GM19043 (cell line): ENCODE data around the gene PTPRT.

ENCODE experiments used
- ATAC-seq: cut with Tn5 transposase; IDR thresholded peaks from one replicate; pipeline ENCODE4 v1.9.1; 2021; ENCODE audit warnings: low read depth; ENCODE audit not compliant: unreplicated experiment

Gene PTPRT

GRCh38 chr20:42366626-42367025 lies 823.1 kb downstream of the PTPRT start:
- no peak for ATAC-seq

DNA sequence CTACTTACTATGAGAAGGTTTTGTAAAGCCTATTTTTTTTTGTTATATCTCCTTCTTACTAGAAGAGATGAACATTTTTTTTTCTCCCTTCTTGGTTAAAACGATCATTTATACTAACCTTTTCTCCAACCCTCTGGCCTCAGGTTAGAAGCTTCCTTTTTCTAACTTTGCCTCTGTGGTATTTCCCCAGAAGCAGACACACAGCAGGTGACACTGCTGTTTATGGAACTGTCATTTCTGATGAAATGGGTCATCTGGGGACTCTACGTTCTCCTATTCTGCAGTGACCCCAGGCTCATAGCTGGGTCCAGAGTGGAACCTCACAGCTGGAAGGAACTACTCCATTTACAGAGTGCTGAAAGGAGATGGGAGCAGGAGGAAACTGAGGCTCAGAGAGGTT lies 825.3 kb downstream of the PTPRT start:
- no peak for ATAC-seq

DNA sequence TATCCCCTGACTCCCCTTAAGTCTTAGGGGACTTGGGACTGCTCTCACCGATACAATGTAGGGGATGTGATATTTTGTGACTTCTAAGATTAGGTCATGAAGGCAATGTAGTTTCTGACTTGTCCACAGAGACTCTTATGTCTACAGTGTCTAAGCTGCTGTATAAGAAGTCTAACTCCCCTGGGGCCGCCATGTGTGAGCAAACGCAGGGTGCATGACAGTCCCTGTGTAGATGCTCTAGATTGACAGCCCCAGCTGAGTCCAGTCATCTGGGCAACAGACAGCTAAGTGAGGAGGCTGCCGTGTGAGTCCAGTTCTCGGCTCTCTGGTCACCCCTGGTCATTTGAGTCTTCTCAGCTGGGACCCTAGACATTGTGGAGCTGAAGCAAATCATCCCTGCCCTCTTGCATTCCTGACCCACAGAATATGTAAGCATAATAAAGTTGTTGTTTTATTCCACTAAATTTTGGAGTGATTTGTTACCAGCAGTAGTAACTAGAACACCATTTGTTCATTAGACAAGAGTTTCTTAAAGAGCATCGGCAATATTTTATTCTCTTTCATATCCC lies 828.2 kb downstream of the PTPRT start:
- no peak for ATAC-seq

- no peak for ATAC-seq
These were observed 829.1 kb downstream of the PTPRT start for GRCh38 chr20:42360621-42361020.

GRCh38 chr20:42359617-42360016 lies 830.1 kb downstream of the PTPRT start:
- ATAC-seq, result no peak

DNA sequence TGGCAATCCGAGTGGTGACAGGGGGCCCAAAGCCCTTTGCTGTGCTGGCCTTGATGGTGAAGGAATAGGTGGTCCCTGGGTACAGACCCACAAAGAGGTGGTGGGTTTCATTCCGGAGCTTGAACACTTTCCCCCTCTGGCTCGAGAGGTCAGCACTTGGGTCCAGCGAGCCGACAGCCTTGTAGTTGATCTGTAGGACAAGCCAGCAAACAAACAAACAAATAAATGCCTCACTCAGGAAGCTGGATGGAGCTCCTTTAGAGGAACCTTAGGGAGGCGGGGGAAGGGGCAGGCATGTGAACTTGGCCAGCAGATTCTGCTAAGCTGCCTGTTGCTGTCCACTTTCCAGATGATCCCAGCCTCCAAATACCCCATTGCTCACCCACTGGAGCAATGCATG lies 837.6 kb downstream of the PTPRT start:
- no peak for ATAC-seq

DNA sequence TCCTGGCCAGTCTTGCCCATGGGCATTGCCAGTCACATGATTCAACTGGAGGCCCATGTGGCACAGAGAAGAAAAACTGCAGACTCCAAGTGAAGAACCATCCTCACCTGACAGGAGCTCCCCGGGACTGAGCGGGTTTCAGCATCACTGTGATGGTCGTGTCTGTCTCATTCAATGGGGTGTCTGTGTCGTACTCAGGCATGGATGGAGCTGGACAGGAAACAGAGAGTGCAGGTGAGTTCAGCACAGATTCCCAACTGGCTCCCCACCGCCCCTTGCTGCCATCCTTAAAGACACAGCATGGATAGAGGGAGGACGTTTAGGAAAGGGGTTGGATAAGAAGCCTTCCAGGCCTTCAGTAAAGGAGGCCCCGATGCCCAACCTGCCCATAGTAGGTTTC lies 839.2 kb downstream of the PTPRT start:
- ATAC-seq, result no peak

- ATAC-seq, result no peak
These were observed 843.2 kb downstream of the PTPRT start for GRCh38 chr20:42346189-42347170.

DNA sequence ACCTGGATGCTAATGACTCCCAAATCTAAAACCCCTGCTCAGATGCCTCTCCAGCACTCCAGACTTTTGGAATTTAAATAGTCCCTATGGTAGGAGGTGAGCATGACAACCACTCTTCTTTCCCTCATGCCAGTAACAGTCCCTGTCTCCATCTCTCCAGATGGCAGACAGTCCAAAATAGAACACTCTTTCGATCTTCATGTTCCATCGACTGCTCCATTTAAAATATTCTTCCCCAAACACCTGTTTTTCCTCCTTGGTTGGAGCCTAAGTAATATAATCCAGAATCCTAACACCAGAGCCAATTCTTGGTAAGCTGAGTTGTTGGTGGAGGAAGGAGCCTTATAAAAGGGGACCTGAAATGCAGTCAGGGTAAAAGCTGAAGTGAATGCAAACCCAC lies 848.1 kb downstream of the PTPRT start:
- no peak for ATAC-seq

DNA sequence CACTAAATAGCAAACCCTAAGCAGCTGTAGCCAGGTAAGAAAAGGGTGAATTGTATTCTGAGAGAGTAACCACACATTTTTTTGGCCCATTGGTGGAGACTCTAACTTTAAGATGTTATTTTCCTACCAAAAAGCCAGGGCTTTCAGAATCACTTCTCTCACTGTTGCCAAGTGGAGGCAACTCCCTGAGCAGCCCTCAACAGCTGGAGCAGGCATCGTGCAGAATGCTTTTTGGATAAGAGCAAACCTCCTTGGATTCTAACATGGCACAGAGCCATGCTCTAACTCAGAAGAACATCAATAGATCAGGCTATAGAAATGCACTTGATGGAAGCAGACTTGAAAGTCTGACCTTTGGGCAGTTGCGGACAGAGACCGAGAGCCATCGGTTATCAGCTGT lies 849.3 kb downstream of the PTPRT start:
- no peak for ATAC-seq

DNA sequence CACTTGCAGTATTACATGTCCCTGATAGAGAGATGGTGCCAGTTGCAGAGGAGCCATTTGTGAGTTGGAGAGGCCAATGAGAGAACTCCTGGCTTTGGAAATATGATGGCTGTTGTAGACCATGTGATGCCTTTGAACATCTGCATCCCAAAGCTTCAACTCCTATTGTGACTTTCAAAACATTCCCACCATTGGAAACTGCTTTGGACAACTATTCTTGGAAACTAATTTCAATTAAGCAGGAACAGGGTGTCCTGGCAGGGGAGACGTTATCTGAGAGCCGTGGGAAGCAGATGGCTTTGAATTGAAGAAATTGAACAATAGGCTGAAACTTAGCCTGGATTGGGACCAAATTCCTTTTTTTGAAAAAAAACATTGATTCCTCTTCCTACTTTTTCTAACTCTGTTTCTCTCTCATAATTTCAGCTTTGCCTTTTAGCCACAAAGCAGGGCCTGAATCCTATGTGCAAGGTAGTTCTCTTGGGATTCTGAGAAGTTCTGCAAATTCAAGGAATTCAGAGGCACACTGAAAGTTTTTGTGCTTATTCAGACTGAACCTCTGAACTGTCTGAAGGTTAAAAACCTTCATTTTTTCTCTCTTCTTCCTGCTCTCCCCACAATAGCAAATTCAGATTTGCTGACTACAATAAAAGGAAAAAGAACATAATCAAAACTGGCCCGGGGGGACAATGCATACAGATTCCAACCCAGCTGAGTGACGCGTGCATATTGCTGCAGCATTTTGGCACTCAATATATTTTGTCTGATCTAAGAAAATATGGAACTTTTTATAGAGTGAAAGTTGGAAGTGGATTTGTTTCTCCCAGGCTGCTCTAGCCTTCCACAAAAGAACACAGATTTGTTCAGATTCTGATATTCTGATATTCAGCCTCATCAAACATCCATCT lies 851.2 kb downstream of the PTPRT start:
- ATAC-seq, result no peak

GRCh38 chr20:42336576-42336975 lies 853.1 kb downstream of the PTPRT start:
- no peak for ATAC-seq

DNA sequence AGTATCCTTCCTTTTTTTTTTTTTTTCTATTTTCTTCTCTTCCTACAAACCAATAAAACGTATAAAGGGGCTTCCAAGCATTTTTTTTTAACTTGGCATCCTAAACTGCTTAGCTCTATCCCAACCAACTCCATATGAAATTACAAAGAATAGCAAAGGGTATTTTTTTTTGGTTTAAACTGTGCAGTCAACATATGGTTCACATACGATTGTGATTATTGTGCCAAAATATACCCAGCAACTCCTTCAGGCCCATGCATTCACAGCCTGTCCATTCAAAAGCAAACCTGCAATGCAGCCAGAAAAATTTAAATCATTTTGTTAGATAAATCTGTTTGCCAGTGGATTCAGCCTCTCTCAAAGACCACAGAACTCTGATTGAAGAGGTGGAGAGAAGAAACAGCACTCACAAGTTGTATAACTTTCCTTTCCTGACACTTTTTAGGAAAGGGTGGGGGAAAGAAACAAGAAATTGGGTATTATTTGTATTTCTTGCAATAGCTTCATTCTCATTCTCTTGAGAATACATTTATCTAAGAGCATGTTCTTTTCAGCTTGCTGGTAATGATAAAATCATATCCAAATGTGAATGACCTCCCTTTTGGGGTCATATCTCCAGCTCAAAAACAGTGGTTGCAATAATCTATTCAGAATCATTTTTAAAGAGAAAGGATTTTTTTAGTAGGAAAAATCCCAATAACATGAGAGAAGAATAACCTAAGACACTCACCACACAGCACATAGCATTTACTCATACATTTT lies 870.3 kb downstream of the PTPRT start:
- no peak for ATAC-seq

- no peak for ATAC-seq
These were observed 876.0 kb downstream of the PTPRT start for GRCh38 chr20:42313704-42314103.

DNA sequence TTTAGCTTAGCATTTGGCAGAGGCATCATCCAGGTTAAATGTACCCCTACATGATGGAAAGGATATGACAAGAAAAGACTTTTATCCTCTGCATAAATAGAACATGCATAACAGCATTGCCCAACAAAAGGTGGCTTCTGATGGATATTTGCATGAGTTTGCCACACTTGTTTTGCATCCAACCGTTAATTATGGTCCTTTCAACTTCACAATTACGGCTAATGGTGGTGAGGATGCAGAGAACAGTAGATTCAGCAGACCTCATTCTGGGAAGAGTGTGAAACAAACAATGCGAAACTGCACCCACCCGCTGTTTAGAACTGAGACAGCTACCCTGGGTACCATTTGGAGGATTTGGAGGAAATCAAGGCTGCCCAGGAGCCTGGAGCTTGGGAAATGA lies 880.7 kb downstream of the PTPRT start:
- ATAC-seq, result no peak

GRCh38 chr20:42308171-42308570 lies 881.5 kb downstream of the PTPRT start:
- no peak for ATAC-seq

DNA sequence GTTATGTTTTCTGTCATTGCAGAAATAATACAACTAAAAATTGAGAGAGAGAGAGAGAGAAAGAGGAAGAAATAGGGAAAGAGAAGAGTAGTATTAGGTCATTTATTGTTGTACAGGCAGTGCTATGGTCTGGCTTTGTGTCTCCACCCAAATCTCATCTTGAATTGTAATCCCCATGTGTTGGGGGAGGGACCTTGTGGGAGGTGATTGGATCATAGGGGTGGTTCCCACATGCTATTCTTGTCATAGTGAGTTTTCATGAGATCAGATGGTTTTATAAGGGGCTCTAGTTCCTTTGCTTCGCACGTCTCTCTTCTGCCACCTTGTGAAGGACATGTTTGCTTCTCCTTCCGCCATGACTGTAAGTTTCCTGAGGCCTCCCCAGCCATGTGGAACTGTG lies 894.1 kb downstream of the PTPRT start:
- ATAC-seq, result no peak

GRCh38 chr20:42294976-42295375 lies 894.7 kb downstream of the PTPRT start:
- no peak for ATAC-seq

GRCh38 chr20:42281801-42282200 lies 907.9 kb downstream of the PTPRT start:
- no peak for ATAC-seq
